IMR-90 (cell line): ENCODE results near the gene TJAP1. TPM values are rescaled to one million over a fixed set of nuclear protein-coding genes. Genes with fewer than 3 reads are reported as not detected.

ENCODE experiments used
- ATAC-seq: fragments of 200-7000 bp; cut with Tn5 transposase; 2 replicates; pipeline ENCODE4 v1.9.1; 2020; ENCODE audit warnings: low read depth, mild to moderate bottlenecking, moderate library complexity
- BruUV-seq: library from RNA; stranded (reverse); fragments of 400-500 nt; replicated peaks from 2 replicates; lab custom pipeline; 2021; lab: Mats Ljungman, UMichigan
- CTCF ChIA-PET: fragments of 300-600 bp; formaldehyde crosslinking; extraction: SDS; loops from one replicate; lab custom pipeline; 2021; ENCODE audit warnings: antibody characterized with exemption; lab: Yijun Ruan, JAX
- POLR2A ChIA-PET: fragments of 300-600 bp; sonication (Branson Sonifier 250); formaldehyde crosslinking; loops from one replicate; lab custom pipeline; 2022; ENCODE audit warnings: antibody characterized with exemption; ENCODE audit not compliant: unreplicated experiment; lab: Charles Lee
- DNase-seq: peaks from one replicate; pipeline ENCODE4 v3.0.0; 2013
- H2AFZ ChIP-seq: replicated peaks from 2 replicates; pipeline ENCODE3; 2013; ENCODE audit warnings: low read length, mild to moderate bottlenecking; ENCODE audit not compliant: poor library complexity
- H2AK5ac ChIP-seq: 2 replicates; pipeline ENCODE4 v1.6.1; 2013; ENCODE audit warnings: low read depth, low read length, inconsistent platforms
- H2AK9ac ChIP-seq: replicated peaks from 2 replicates; pipeline ENCODE3; 2013; ENCODE audit warnings: mild to moderate bottlenecking, low read depth, low read length, moderate library complexity; ENCODE audit not compliant: poor library complexity
- H2BK120ac ChIP-seq: 2 replicates; pipeline ENCODE4 v1.6.1; 2013; ENCODE audit warnings: low read depth, low read length, inconsistent platforms
- H2BK15ac ChIP-seq: 3 replicates; pipeline ENCODE4 v1.6.1; 2013; ENCODE audit warnings: low read depth, low read length, inconsistent platforms
- H2BK20ac ChIP-seq: 2 replicates; pipeline ENCODE4 v1.6.1; 2013; ENCODE audit warnings: low read depth, mild to moderate bottlenecking, inconsistent platforms, low read length, moderate library complexity
- H2BK5ac ChIP-seq: 2 replicates; pipeline ENCODE4 v1.6.1; 2013; ENCODE audit warnings: mild to moderate bottlenecking, low read depth, low read length, inconsistent platforms; ENCODE audit not compliant: poor library complexity, severe bottlenecking
- H3K14ac ChIP-seq: replicated peaks from 2 replicates; pipeline ENCODE4 v1.6.1; 2013; ENCODE audit warnings: low read depth, low read length, inconsistent platforms
- H3K18ac ChIP-seq: 2 replicates; pipeline ENCODE4 v1.6.1; 2013; ENCODE audit warnings: low read depth, low read length, control low read depth
- H3K23ac ChIP-seq: 2 replicates; pipeline ENCODE4 v1.6.1; 2013; ENCODE audit warnings: low read depth, low read length, inconsistent platforms
- H3K27ac ChIP-seq: 2 replicates; pipeline ENCODE4 v1.5.1; 2013; ENCODE audit warnings: mild to moderate bottlenecking, control low read depth, low read length; ENCODE audit not compliant: insufficient read depth
- H3K27me3 ChIP-seq: 2 replicates; pipeline ENCODE4 v1.6.1; 2013; ENCODE audit warnings: low read length; ENCODE audit not compliant: control insufficient read depth, insufficient read depth
- H3K36me3 ChIP-seq: 2 replicates; pipeline ENCODE4 v1.6.1; 2013; ENCODE audit warnings: low read length, mixed read lengths; ENCODE audit not compliant: control insufficient read depth, insufficient read depth
- H3K4ac ChIP-seq: 2 replicates; pipeline ENCODE4 v1.6.1; 2013; ENCODE audit warnings: low read depth, low read length, inconsistent platforms
- H3K4me1 ChIP-seq: 2 replicates; pipeline ENCODE4 v1.6.1; 2013; ENCODE audit warnings: low read length, mixed read lengths; ENCODE audit not compliant: control insufficient read depth, insufficient read depth
- H3K4me2 ChIP-seq: 2 replicates; pipeline ENCODE4 v1.6.1; 2013; ENCODE audit warnings: low read depth, mild to moderate bottlenecking, control low read depth, low read length, moderate library complexity
- H3K4me3 ChIP-seq: 2 replicates; pipeline ENCODE4 v1.5.1; 2013; ENCODE audit warnings: low read depth, mild to moderate bottlenecking, control low read depth, low read length, moderate library complexity; ENCODE audit not compliant: insufficient read depth
- H3K56ac ChIP-seq: 2 replicates; pipeline ENCODE4 v1.6.1; 2013; ENCODE audit warnings: low read length, inconsistent platforms; ENCODE audit not compliant: insufficient read depth; ENCODE audit errors: extremely low read depth
- H3K79me1 ChIP-seq, 2 experiments: 2 replicates each; pipeline ENCODE4 v1.6.1; 2013; ENCODE audit warnings: low read length in 2 of 2, inconsistent platforms in 1 of 2, low read depth in 1 of 2
- H3K9ac ChIP-seq: 2 replicates; pipeline ENCODE4 v1.6.1; 2013; ENCODE audit warnings: low read depth, low read length, control low read depth
- H3K9me1 ChIP-seq: 2 replicates; pipeline ENCODE4 v1.6.1; 2013; ENCODE audit warnings: low read length, inconsistent platforms; ENCODE audit not compliant: insufficient read depth
- H3K9me3 ChIP-seq: 2 replicates; pipeline ENCODE4 v1.6.1; 2013; ENCODE audit warnings: low read length; ENCODE audit not compliant: control insufficient read depth, insufficient read depth
- H4K20me1 ChIP-seq: 2 replicates; pipeline ENCODE4 v1.6.1; 2013; ENCODE audit warnings: low read length, inconsistent platforms; ENCODE audit not compliant: insufficient read depth
- H4K5ac ChIP-seq: 2 replicates; pipeline ENCODE4 v1.6.1; 2013; ENCODE audit warnings: mild to moderate bottlenecking, low read depth, low read length, control low read depth
- H4K8ac ChIP-seq, 2 experiments: 2 replicates each; pipeline ENCODE4 v1.6.1; 2013; ENCODE audit warnings: low read depth in 2 of 2, low read length in 2 of 2, control low read depth in 1 of 2, inconsistent platforms in 1 of 2
- H4K91ac ChIP-seq: 2 replicates; pipeline ENCODE4 v1.6.1; 2013; ENCODE audit warnings: low read depth, low read length, inconsistent platforms; ENCODE audit not compliant: insufficient read depth
- CTCF ChIP-seq: conservative IDR thresholded peaks from 2 replicates; pipeline ENCODE4 v1.5.1; 2012; ENCODE audit warnings: mild to moderate bottlenecking, low read depth, low read length, improper control_type of control experiment
- FOS ChIP-seq: fragments of 150-350 bp; IDR thresholded peaks from 2 replicates; pipeline ENCODE4 v1.6.1; 2016; ENCODE audit warnings: low read depth, low read length
- MAZ ChIP-seq: IDR thresholded peaks from 2 replicates; pipeline ENCODE4 v1.6.1; 2012; ENCODE audit warnings: low read depth, mild to moderate bottlenecking, low read length, improper control_type of control experiment, moderate library complexity, borderline replicate concordance
- USF2 ChIP-seq: fragments of 150-350 bp; IDR thresholded peaks from 2 replicates; pipeline ENCODE4 v1.6.1; 2017; ENCODE audit warnings: mild to moderate bottlenecking, antibody characterized with exemption, low read length, low read depth
- WGBS, 2 experiments: methylation state at CpG; one replicate each; pipeline versions ENCODE4 v1.1.5 to v1.1.7; 2013; ENCODE audit warnings: missing lambda C conversion rate in 2 of 2; ENCODE audit not compliant: insufficient read length in 1 of 2; ENCODE audit errors: extremely low coverage in 2 of 2; 5-methylcytosine and 5-hydroxymethylcytosine counted together
- dilution Hi-C: fragments of 300-500 bp; cut with HindIII; formaldehyde crosslinking; loops from one replicate; pipeline ENCODE4 v1.14.3; 2018; ENCODE audit warnings: low sequenced_read_pairs; ENCODE audit not compliant: unreplicated experiment
- in situ Hi-C: fragments of 300-500 bp; cut with MboI; formaldehyde crosslinking; loops from 3 replicates; pipeline ENCODE4 v1.14.3; 2019; ENCODE audit warnings: low sequenced_read_pairs, inconsistent platforms, mixed read lengths
- intact Hi-C: fragments of 100-400 bp; cut with micrococcal nuclease; formaldehyde crosslinking; loops from 2 replicates; pipeline ENCODE4 v1.10.0; 2022
- polyA plus RNA-seq, 3 experiments: library from polyadenylated mRNA; depleted of rRNA; stranded (reverse); fragments of >200 nt; gene quantifications; 2 replicates each; pipeline ENCODE4 v1.2.3, GENCODE V29; 2012; ENCODE audit warnings: low replicate concordance in 1 of 3
- total RNA-seq: library from RNA; depleted of rRNA; stranded (reverse); fragments of >200 nt; gene quantifications from 2 replicates; pipeline ENCODE4 v1.2.3, GENCODE V29; 2012

The TJAP1 gene
- total and polyA plus RNA-seq, 2 of the 4 experiments (the other 2 are of a cell fraction), result 12.2 to 34.2 TPM

- no TSS peak for BruUV-seq
- Histone ChIP-seq H2AK9ac (no peak overlapping the region), H3K27ac (no peak overlapping the region), H3K9ac (no peak overlapping the region), H2BK120ac (no peak overlapping the region), H3K4me3 (no peak overlapping the region), H3K9me3 (no peaks in the 10 kb centered on the region), H3K36me3 (peaks cover 41% of the 10 kb centered on the region), H3K4me2 (no peak overlapping the region), H2AFZ (no peak overlapping the region), H3K56ac (no peak overlapping the region), H4K8ac (no peak overlapping the region), H4K20me1 (no peaks in the 10 kb centered on the region), H3K23ac (no peak overlapping the region), H2AK5ac (no peak overlapping the region), H3K79me1 (no peaks in the 10 kb centered on the region; a peak in 1 of 4 replicates), H3K4ac (no peak overlapping the region), H4K5ac (no peak overlapping the region), H4K91ac (no peak overlapping the region), H3K18ac (no peak overlapping the region), H3K9me1 (no peaks in the 10 kb centered on the region), H3K14ac (no peak overlapping the region), H3K27me3 (no peaks in the 10 kb centered on the region), H2BK5ac (no peak overlapping the region), H2BK20ac (no peak overlapping the region), H2BK15ac (no peak overlapping the region), H3K4me1 (no peaks in the 10 kb centered on the region)
- intact Hi-C loops (no loop called here), dilution Hi-C loops (no loop called here), in situ Hi-C loops (no loop called here)
- DNase-seq, result no peak
- ChIA-PET CTCF (no interaction called here), POLR2A (no interaction called here)
- TF ChIP-seq FOS (no peak), MAZ (no peak), CTCF (no peak), USF2 (no peak)
- WGBS, 2 experiments, result no CpG with 5 or more reads among the region's 4 CpGs
- no peak for ATAC-seq
Measured at GRCh38 chr6:43544461-43544860, 67.1 kb downstream of the TJAP1 start.
